HG02798 (cell line): ENCODE measurements around the gene AFF3.

ENCODE experiments used
- ATAC-seq: cut with Tn5 transposase; IDR thresholded peaks from one replicate; pipeline ENCODE4 v1.9.1; 2021; ENCODE audit warnings: mild to moderate bottlenecking; ENCODE audit not compliant: unreplicated experiment, poor library complexity

Gene AFF3

GRCh38 chr2:99695944-99696253 is 446.5 kb downstream of the AFF3 start:
- ATAC-seq, result no peak

- no peak for ATAC-seq
Measured at GRCh38 chr2:99695130-99695943, 447.1 kb downstream of the AFF3 start.

GRCh38 chr2:99694331-99694730 is 448.1 kb downstream of the AFF3 start:
- no peak for ATAC-seq

- no peak for ATAC-seq
Measured at GRCh38 chr2:99692785-99693184, 449.6 kb downstream of the AFF3 start.

GRCh38 chr2:99691926-99692325 is 450.5 kb downstream of the AFF3 start:
- ATAC-seq, result no peak

GRCh38 chr2:99689145-99689742 is 453.1 kb downstream of the AFF3 start:
- ATAC-seq, result no peak

GRCh38 chr2:99688699-99689098 is 453.7 kb downstream of the AFF3 start:
- no peak for ATAC-seq

- ATAC-seq, result no peak
Measured at GRCh38 chr2:99682275-99683060, 459.9 kb downstream of the AFF3 start.

- no peak for ATAC-seq
Measured at GRCh38 chr2:99680946-99681345, 461.4 kb downstream of the AFF3 start.

GRCh38 chr2:99679518-99679917 is 462.9 kb downstream of the AFF3 start:
- no peak for ATAC-seq

- ATAC-seq, result no peak
Measured at GRCh38 chr2:99678625-99679024, 463.8 kb downstream of the AFF3 start.

GRCh38 chr2:99677814-99678213 is 464.6 kb downstream of the AFF3 start:
- ATAC-seq, result no peak

GRCh38 chr2:99675130-99675661 is 467.2 kb downstream of the AFF3 start:
- no peak for ATAC-seq

GRCh38 chr2:99674090-99674489 is 468.3 kb downstream of the AFF3 start:
- no peak for ATAC-seq

- ATAC-seq, result no peak
Measured at GRCh38 chr2:99672766-99673350, 469.5 kb downstream of the AFF3 start.

- ATAC-seq, result no peak
Measured at GRCh38 chr2:99670768-99671734, 471.3 kb downstream of the AFF3 start.

GRCh38 chr2:99666256-99666655 is 476.1 kb downstream of the AFF3 start:
- no peak for ATAC-seq

- no peak for ATAC-seq
Measured at GRCh38 chr2:99663641-99664040, 478.7 kb downstream of the AFF3 start.

- no peak for ATAC-seq
Measured at GRCh38 chr2:99662761-99663341, 479.5 kb downstream of the AFF3 start.
